Measurements from ENCODE around the gene JAGN1.

JAGN1 gene

GRCh38 chr3:9915254-9916141, 25.1 kb downstream of the JAGN1 start:
- peaks cover 16% of the 10 kb centered on the region for H3K4me1 ChIP-seq (ENCODE audit: low read length)
- H3K4me3 ChIP-seq (ENCODE audit: low read length), result peak overlapping the region; percentile 87
- TF ChIP-seq EZH2phosphoT487 (IDR thresholded peaks at IDR 0.05; ENCODE audit: low read depth), result no peak
- TF ChIP-seq CTCF (IDR thresholded peaks at IDR 0.05; ENCODE audit: low read depth, low read length), result no peak
- H3K4me2 ChIP-seq (ENCODE audit: low read length), result peak overlapping the region; percentile 98
- no peaks in the 10 kb centered on the region for H3K36me3 ChIP-seq (replicated peaks; ENCODE audit: low read depth, low read length)
- H3K9ac ChIP-seq (ENCODE audit: low read length), result peak overlapping the region; percentile 71
- H3K79me2 ChIP-seq (ENCODE audit: low read length), result no peaks in the 10 kb centered on the region
- no peaks in the 10 kb centered on the region for H3K9me3 ChIP-seq (ENCODE audit: insufficient read depth, low read length)
- H4K20me1 ChIP-seq (ENCODE audit: insufficient read depth, low read length), result no peaks in the 10 kb centered on the region
- H3K27ac ChIP-seq (ENCODE audit: low read length), result no peak overlapping the region
- H2AFZ ChIP-seq (ENCODE audit: low read depth, low read length), result peak overlapping the region; percentile 84
- no peaks in the 10 kb centered on the region for H3K27me3 ChIP-seq (ENCODE audit: low read depth, low read length)

- Histone ChIP-seq H3K4me3 (ENCODE audit: low read length) (peak overlapping the region; percentile 87), H3K9me3 (ENCODE audit: insufficient read depth, low read length) (no peaks in the 10 kb centered on the region), H3K27ac (ENCODE audit: low read length) (no peak overlapping the region), H2AFZ (ENCODE audit: low read depth, low read length) (no peak overlapping the region), H4K20me1 (ENCODE audit: insufficient read depth, low read length) (no peaks in the 10 kb centered on the region), H3K79me2 (ENCODE audit: low read length) (no peaks in the 10 kb centered on the region), H3K27me3 (ENCODE audit: low read depth, low read length) (no peaks in the 10 kb centered on the region), H3K4me1 (ENCODE audit: low read length) (peaks cover 16% of the 10 kb centered on the region), H3K4me2 (ENCODE audit: low read length) (peak overlapping the region; percentile 98), H3K36me3 (replicated peaks; ENCODE audit: low read depth, low read length) (no peaks in the 10 kb centered on the region), H3K9ac (ENCODE audit: low read length) (peak overlapping the region; percentile 22; the same call in 1 of the 2 replicates)
- TF ChIP-seq CTCF (IDR thresholded peaks at IDR 0.05; ENCODE audit: low read depth, low read length), result no peak
- no peak for TF ChIP-seq EZH2phosphoT487 (IDR thresholded peaks at IDR 0.05; ENCODE audit: low read depth)
Observed at GRCh38 chr3:9916346-9916733, 25.9 kb downstream of the JAGN1 start.

- Histone ChIP-seq H3K4me2 (ENCODE audit: low read length) (peak within 1 kb of the TSS; percentile 98), H3K27ac (ENCODE audit: low read length) (no peak within 1 kb of the TSS), H3K9ac (ENCODE audit: low read length) (peak within 1 kb of the TSS; percentile 71), H4K20me1 (ENCODE audit: insufficient read depth, low read length) (no peaks in the 10 kb centered on the region), H3K27me3 (ENCODE audit: low read depth, low read length) (no peaks in the 10 kb centered on the region), H2AFZ (ENCODE audit: low read depth, low read length) (peak within 1 kb of the TSS; percentile 84; the same call in 1 of the 2 replicates), H3K79me2 (ENCODE audit: low read length) (no peaks in the 10 kb centered on the region), H3K9me3 (ENCODE audit: insufficient read depth, low read length) (no peaks in the 10 kb centered on the region), H3K36me3 (replicated peaks; ENCODE audit: low read depth, low read length) (no peaks in the 10 kb centered on the region), H3K4me3 (ENCODE audit: low read length) (peak within 1 kb of the TSS; percentile 87), H3K4me1 (ENCODE audit: low read length) (peaks cover 16% of the 10 kb centered on the region)
- TF ChIP-seq EZH2phosphoT487 (IDR thresholded peaks at IDR 0.05; ENCODE audit: low read depth) (no peak), CTCF (IDR thresholded peaks at IDR 0.05; ENCODE audit: low read depth, low read length) (no peak)
Observed at GRCh38 chr3:9916734-9917680, 26.6 kb downstream of the JAGN1 start, which contains the start of gene IL17RC. TSS of gene IL17RC (plus strand) at chr3:9917098. CDS start at chr3:9917316, 218 bp downstream.
